ENCODE data around the gene SUSD6.

The SUSD6 gene

GRCh38 chr14:69658664-69659261 lies 47.4 kb downstream of the SUSD6 start:
- H3K4me3 ChIP-seq (ENCODE audit: low read length): no peak overlapping the region
- no peaks in the 10 kb centered on the region for H3K27me3 ChIP-seq (ENCODE audit: control insufficient read depth, low read length)
- no peak overlapping the region for H3K4me2 ChIP-seq (ENCODE audit: low read length)
- no peak overlapping the region for H3K27ac ChIP-seq (ENCODE audit: low read depth, low read length)
- H3K4me1 ChIP-seq (ENCODE audit: control insufficient read depth, low read length): peaks cover 17% of the 10 kb centered on the region
- H3K9me2 ChIP-seq (replicated peaks; ENCODE audit: control insufficient read depth, low read length): no peaks in the 10 kb centered on the region
- H3F3A ChIP-seq (ENCODE audit: control insufficient read depth, insufficient read depth): no peaks in the 10 kb centered on the region; the same call in 1 of the 2 replicates
- no peaks in the 10 kb centered on the region for H4K20me1 ChIP-seq (ENCODE audit: control insufficient read depth, insufficient read depth, low read depth, low read length)
- peaks cover 71% of the 10 kb centered on the region for H3K79me2 ChIP-seq (ENCODE audit: control insufficient read depth, low read length)
- TF ChIP-seq CTCF (IDR thresholded peaks at IDR 0.05; ENCODE audit: low read depth, low read length, poor library complexity, severe bottlenecking) (no peak), EZH2phosphoT487 (IDR thresholded peaks at IDR 0.05; ENCODE audit: borderline replicate concordance, low read length) (no peak)
- H3K9me3 ChIP-seq (ENCODE audit: control insufficient read depth, insufficient read depth, low read length): no peaks in the 10 kb centered on the region
- H3K36me3 ChIP-seq (ENCODE audit: control insufficient read depth, low read length): peaks cover 18% of the 10 kb centered on the region

DNA sequence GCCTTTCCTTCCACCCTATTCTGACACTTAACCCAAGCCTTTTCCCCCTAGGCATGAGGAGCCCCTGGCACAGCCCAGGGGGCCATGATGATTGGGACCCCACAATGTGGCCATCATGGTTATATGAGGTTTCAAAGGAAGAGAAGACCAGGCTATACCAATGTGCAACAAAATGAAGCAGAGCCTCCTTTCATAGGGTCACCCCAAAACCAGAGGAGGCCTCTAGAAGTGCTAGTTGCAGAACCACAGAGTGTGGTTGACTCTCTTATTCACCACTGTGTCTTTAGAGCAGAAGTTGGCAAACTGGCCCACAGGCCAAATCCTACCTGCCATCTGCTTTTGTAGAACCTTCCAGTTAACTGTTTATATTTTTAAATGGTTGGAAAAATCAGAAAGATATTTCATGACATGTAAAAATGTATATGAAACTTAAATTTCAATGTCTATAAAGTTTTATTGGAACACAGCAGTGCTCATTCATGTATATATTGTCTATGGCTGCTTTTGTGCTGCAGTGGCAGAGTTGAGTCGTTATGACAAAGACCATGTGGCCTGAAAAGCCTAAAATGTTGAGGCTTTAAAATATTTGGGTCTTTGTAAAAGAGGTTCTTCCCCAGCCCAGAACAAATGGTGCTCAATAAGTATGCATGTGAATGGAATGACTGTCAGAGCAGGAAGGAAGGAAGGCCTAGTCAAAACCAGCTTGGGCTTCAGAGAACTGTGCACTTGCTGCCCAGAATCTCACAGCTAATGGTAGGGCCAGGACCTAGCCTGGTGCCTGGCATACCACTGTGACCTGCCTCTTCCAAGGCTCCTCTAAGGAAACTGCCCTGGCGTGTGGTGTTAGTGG lies 49.2 kb downstream of the SUSD6 start:
- Histone ChIP-seq H3K79me2 (ENCODE audit: control insufficient read depth, low read length) (peaks cover 72% of the 10 kb centered on the region), H3K27me3 (ENCODE audit: control insufficient read depth, low read length) (no peaks in the 10 kb centered on the region), H3K36me3 (ENCODE audit: control insufficient read depth, low read length) (peaks cover 18% of the 10 kb centered on the region), H3K4me3 (ENCODE audit: low read length) (no peak overlapping the region), H3K4me1 (ENCODE audit: control insufficient read depth, low read length) (peaks cover 33% of the 10 kb centered on the region), H4K20me1 (ENCODE audit: control insufficient read depth, insufficient read depth, low read depth, low read length) (no peaks in the 10 kb centered on the region), H3K4me2 (ENCODE audit: low read length) (no peak overlapping the region), H3K9me2 (replicated peaks; ENCODE audit: control insufficient read depth, low read length) (no peaks in the 10 kb centered on the region), H3F3A (ENCODE audit: control insufficient read depth, insufficient read depth) (no peaks in the 10 kb centered on the region; the same call in 1 of the 2 replicates), H3K9me3 (ENCODE audit: control insufficient read depth, insufficient read depth, low read length) (no peaks in the 10 kb centered on the region), H3K27ac (ENCODE audit: low read depth, low read length) (no peak overlapping the region)
- no peak for TF ChIP-seq EZH2phosphoT487 (IDR thresholded peaks at IDR 0.05; ENCODE audit: borderline replicate concordance, low read length)
- TF ChIP-seq CTCF (IDR thresholded peaks at IDR 0.05; ENCODE audit: low read depth, low read length, poor library complexity, severe bottlenecking): no peak

DNA sequence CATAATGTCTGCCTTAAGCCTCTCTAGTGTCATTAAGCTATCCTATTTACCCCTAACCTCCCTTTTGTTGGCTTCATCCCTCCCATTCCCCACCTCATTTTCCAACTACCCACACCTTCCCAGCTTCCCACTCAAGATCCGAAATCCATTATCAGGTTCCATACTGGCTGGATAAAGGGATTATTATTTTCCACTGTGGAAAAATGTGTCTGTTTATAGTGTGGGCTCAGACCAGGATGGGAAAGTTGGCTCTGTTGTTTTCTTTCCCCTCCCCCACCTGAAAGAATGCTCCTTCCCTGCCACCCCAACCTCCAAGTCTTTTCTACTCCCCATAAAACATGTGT lies 49.8 kb downstream of the SUSD6 start:
- H3K79me2 ChIP-seq (ENCODE audit: control insufficient read depth, low read length): peaks cover 72% of the 10 kb centered on the region
- H4K20me1 ChIP-seq (ENCODE audit: control insufficient read depth, insufficient read depth, low read depth, low read length): no peaks in the 10 kb centered on the region
- no peak overlapping the region for H3K4me2 ChIP-seq (ENCODE audit: low read length)
- peaks cover 39% of the 10 kb centered on the region for H3K4me1 ChIP-seq (ENCODE audit: control insufficient read depth, low read length)
- H3K9me3 ChIP-seq (ENCODE audit: control insufficient read depth, insufficient read depth, low read length): no peaks in the 10 kb centered on the region
- H3F3A ChIP-seq (ENCODE audit: control insufficient read depth, insufficient read depth): no peaks in the 10 kb centered on the region; the same call in 1 of the 2 replicates
- peaks cover 18% of the 10 kb centered on the region for H3K36me3 ChIP-seq (ENCODE audit: control insufficient read depth, low read length)
- TF ChIP-seq EZH2phosphoT487 (IDR thresholded peaks at IDR 0.05; ENCODE audit: borderline replicate concordance, low read length) (no peak), CTCF (IDR thresholded peaks at IDR 0.05; ENCODE audit: low read depth, low read length, poor library complexity, severe bottlenecking) (no peak)
- no peaks in the 10 kb centered on the region for H3K27me3 ChIP-seq (ENCODE audit: control insufficient read depth, low read length)
- no peak overlapping the region for H3K4me3 ChIP-seq (ENCODE audit: low read length)
- H3K27ac ChIP-seq (ENCODE audit: low read depth, low read length): no peak overlapping the region
- no peaks in the 10 kb centered on the region for H3K9me2 ChIP-seq (replicated peaks; ENCODE audit: control insufficient read depth, low read length)

All from DOHH2 (cell line).